ENCODE measurements around the gene NT5DC2.
A peak's percentile ranks its signal among the peaks of the same experiment; 100 is the strongest.

The NT5DC2 gene

DNA sequence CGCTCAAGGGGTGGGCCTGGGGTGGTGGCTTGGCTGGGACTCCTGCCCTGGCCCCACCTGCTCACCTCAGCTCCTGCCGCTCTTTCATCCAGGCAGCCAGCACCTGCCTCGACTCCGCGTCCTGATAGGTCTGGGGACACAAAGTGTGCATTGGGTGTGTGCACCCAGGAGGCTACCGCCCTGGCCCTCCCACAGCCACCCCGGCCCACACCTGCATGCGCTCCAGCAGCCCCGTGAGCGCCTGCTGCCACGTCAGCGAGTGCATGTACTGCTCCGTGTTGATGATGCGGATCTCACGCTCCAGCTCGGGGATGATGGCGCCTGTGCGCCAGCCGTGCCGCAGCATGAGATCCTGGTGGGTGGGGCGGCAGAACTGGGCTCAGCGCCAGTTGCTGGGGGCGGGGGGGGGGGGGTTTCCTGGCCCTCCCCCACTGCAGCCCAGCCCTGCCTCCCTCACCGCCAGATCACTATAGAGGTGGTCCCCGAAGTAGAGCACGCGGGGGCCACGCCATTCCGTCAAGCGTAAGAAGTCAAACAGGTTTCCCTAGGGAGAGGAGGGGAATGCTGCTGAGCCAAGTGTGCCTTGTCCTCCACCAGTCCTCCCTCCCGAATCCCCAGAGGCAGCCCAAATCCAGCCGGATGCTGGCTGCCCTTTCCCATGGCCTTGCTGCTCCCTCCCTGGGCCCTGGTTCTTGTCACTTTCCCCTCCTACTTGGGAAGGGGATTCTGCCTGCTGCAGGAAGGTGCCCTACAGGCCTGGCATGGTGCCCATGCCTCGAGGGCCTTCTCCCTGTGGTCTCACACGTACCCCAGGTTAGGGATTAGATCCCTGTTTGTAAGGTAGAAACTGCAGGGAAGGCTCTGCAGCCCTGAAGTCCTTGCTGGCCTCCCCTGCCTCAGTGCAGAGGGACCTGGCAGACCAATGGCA lies 8.6 kb downstream of the NT5DC2 start:
- intact Hi-C loops (cut with micrococcal nuclease), result no loop called here
- H3K36me3 Mint-ChIP-seq (ENCODE audit: low read depth), result peaks cover 93% of the 10 kb centered on the region
- peak overlapping the region; percentile 67 for H3K27ac Mint-ChIP-seq
- no peaks in the 10 kb centered on the region for H3K27me3 Mint-ChIP-seq
- H3K9me3 Mint-ChIP-seq, result no peaks in the 10 kb centered on the region
- peaks cover 33% of the 10 kb centered on the region for H3K4me1 Mint-ChIP-seq (ENCODE audit: low read depth)
- H3K4me3 Mint-ChIP-seq, result no peak overlapping the region

DNA sequence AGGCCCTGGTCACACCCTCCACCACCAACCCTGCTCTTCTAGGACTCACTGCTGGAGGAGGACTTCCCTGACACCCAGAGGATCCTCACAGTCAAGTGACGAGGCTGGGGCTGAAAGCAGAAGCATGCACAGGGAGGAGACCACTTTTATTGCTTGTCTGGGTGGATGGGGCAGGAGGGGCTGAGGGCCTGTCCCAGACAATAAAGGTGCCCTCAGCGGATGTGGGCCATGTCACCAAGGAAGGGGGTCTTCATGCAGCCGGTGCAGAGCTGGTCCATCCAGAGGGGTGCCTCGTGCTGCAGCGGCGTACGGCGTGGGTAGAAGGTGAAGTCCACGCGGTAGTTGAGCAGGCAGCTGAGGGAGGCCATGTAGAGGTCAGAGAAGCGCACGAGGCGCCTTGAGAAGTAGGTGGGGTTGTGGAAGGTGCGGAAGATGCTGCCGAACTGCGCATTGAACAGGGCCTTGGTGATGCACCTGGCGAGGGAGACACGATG lies 9.4 kb downstream of the NT5DC2 start:
- peak overlapping the region; percentile 53 for H3K27ac Mint-ChIP-seq
- H3K9me3 Mint-ChIP-seq, result no peaks in the 10 kb centered on the region
- peaks cover 100% of the 10 kb centered on the region for H3K36me3 Mint-ChIP-seq (ENCODE audit: low read depth)
- peaks cover 32% of the 10 kb centered on the region for H3K4me1 Mint-ChIP-seq (ENCODE audit: low read depth)
- intact Hi-C loops (cut with micrococcal nuclease), result no loop called here
- H3K27me3 Mint-ChIP-seq, result no peaks in the 10 kb centered on the region
- no peak overlapping the region for H3K4me3 Mint-ChIP-seq

GRCh38 chr3:52523386-52524257 lies 10.0 kb downstream of the NT5DC2 start:
- peaks cover 32% of the 10 kb centered on the region for H3K4me1 Mint-ChIP-seq (ENCODE audit: low read depth)
- intact Hi-C loops (cut with micrococcal nuclease), result no loop called here
- no peak overlapping the region for H3K4me3 Mint-ChIP-seq
- peak overlapping the region; percentile 53 for H3K27ac Mint-ChIP-seq
- peaks cover 100% of the 10 kb centered on the region for H3K36me3 Mint-ChIP-seq (ENCODE audit: low read depth)
- H3K9me3 Mint-ChIP-seq, result no peaks in the 10 kb centered on the region
- no peaks in the 10 kb centered on the region for H3K27me3 Mint-ChIP-seq

- Mint-ChIP-seq H3K27me3 (no peaks in the 10 kb centered on the region), H3K27ac (peak overlapping the region; percentile 23), H3K9me3 (no peaks in the 10 kb centered on the region), H3K36me3 (ENCODE audit: low read depth) (peaks cover 100% of the 10 kb centered on the region), H3K4me1 (ENCODE audit: low read depth) (peaks cover 37% of the 10 kb centered on the region), H3K4me3 (no peak overlapping the region)
- intact Hi-C loops (cut with micrococcal nuclease), result no loop called here
Observed at GRCh38 chr3:52522651-52523251, 10.9 kb downstream of the NT5DC2 start.

- peaks cover 100% of the 10 kb centered on the region for H3K36me3 Mint-ChIP-seq (ENCODE audit: low read depth)
- H3K27ac Mint-ChIP-seq, result no peak overlapping the region
- no peaks in the 10 kb centered on the region for H3K27me3 Mint-ChIP-seq
- no peaks in the 10 kb centered on the region for H3K9me3 Mint-ChIP-seq
- intact Hi-C loops (cut with micrococcal nuclease), result no loop called here
- peaks cover 37% of the 10 kb centered on the region for H3K4me1 Mint-ChIP-seq (ENCODE audit: low read depth)
- no peak overlapping the region for H3K4me3 Mint-ChIP-seq
Observed at GRCh38 chr3:52521881-52522650, 11.6 kb downstream of the NT5DC2 start.

DNA sequence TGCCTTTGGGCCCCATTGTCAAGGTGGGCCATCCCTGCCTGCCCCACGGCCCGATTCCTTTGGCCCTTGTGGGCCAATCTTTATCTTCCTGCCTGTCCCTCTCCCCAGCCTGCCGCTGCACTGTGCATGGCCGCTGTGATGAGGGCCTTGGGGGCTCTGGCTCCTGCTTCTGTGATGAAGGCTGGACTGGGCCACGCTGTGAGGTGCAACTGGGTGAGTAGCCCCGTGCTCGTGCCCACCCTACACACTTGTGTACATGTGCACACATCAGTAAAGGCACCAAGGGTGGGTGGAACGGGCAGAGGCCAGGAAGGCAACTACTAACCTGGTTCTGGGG lies 12.2 kb downstream of the NT5DC2 start:
- H3K4me1 Mint-ChIP-seq (ENCODE audit: low read depth), result peaks cover 40% of the 10 kb centered on the region
- H3K27me3 Mint-ChIP-seq, result no peaks in the 10 kb centered on the region
- intact Hi-C loops (cut with micrococcal nuclease), result no loop called here
- no peak overlapping the region for H3K27ac Mint-ChIP-seq
- peaks cover 100% of the 10 kb centered on the region for H3K36me3 Mint-ChIP-seq (ENCODE audit: low read depth)
- no peaks in the 10 kb centered on the region for H3K9me3 Mint-ChIP-seq
- no peak overlapping the region for H3K4me3 Mint-ChIP-seq

DNA sequence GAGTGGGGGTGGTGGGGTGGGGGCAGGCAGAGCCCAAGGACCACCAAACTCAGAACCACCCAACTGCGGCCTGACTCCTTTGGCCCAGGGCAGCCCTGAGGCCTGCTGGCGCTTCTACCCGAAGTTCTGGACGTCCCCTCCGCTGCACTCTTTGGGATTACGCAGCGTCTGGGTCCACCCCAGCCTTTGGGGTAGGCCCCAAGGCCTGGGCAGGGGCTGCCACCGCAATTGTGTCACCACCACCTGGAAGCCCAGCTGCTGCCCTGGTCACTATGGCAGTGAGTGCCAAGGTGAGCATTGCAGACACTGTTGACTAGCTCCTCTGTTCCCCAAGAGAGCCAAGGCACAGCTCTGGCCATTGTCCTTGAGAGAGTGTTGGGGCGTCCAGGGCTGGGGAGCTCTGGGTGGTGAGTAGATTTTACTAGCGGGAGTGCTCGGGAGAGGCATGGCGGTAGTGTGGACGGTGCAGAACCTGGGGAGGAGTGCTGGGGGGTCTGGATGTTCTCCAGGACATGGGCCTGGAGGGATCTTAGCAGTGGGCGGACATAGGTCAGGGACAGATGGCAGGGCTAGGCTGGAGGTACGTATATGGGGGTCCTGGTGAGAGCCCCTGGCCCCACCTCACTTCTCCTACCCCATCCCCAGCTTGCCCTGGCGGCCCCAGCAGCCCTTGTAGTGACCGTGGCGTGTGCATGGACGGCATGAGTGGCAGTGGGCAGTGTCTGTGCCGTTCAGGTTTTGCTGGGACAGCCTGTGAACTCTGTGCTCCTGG lies 12.8 kb downstream of the NT5DC2 start:
- Mint-ChIP-seq H3K27ac (no peak overlapping the region), H3K4me1 (ENCODE audit: low read depth) (peaks cover 35% of the 10 kb centered on the region), H3K27me3 (no peaks in the 10 kb centered on the region), H3K9me3 (no peaks in the 10 kb centered on the region), H3K36me3 (ENCODE audit: low read depth) (peaks cover 100% of the 10 kb centered on the region), H3K4me3 (no peak overlapping the region)
- intact Hi-C loops (cut with micrococcal nuclease), result no loop called here

DNA sequence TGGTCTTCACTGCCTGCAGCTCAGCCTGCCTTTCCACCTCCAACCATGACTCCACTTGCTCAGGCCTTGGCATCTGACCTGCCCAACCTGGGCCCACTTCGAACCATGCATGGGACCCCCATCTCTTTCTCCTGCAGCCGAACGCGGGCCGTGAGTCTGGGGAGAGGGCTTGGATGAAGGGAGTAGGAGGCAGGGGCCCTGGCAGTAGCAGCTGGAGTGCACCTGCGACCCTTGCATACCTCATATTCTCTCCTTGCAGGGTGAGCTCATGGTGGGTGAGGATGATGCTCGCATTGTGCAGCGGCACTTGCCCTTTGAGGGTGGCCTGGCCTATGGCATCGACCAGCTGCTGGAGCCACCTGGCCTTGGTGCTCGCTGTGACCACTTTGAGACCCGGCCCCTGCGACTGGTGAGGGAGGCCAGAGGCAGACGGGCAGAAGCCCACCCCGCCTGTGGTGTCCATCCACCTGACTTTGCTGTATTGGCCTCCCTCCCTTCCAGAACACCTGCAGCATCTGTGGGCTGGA lies 13.5 kb downstream of the NT5DC2 start:
- peaks cover 37% of the 10 kb centered on the region for H3K4me1 Mint-ChIP-seq (ENCODE audit: low read depth)
- H3K4me3 Mint-ChIP-seq, result no peak overlapping the region
- no peaks in the 10 kb centered on the region for H3K27me3 Mint-ChIP-seq
- no peaks in the 10 kb centered on the region for H3K9me3 Mint-ChIP-seq
- H3K27ac Mint-ChIP-seq, result no peak overlapping the region
- peaks cover 100% of the 10 kb centered on the region for H3K36me3 Mint-ChIP-seq (ENCODE audit: low read depth)
- intact Hi-C loops (cut with micrococcal nuclease), result no loop called here

GRCh38 chr3:52519445-52520140 lies 14.1 kb downstream of the NT5DC2 start:
- no peak overlapping the region for H3K27ac Mint-ChIP-seq
- no peak overlapping the region for H3K4me3 Mint-ChIP-seq
- H3K9me3 Mint-ChIP-seq, result no peaks in the 10 kb centered on the region
- H3K27me3 Mint-ChIP-seq, result no peaks in the 10 kb centered on the region
- intact Hi-C loops (cut with micrococcal nuclease), result no loop called here
- peaks cover 38% of the 10 kb centered on the region for H3K4me1 Mint-ChIP-seq (ENCODE audit: low read depth)
- peaks cover 100% of the 10 kb centered on the region for H3K36me3 Mint-ChIP-seq (ENCODE audit: low read depth)

GRCh38 chr3:52518723-52519444 lies 14.8 kb downstream of the NT5DC2 start:
- Mint-ChIP-seq H3K27me3 (no peaks in the 10 kb centered on the region), H3K4me1 (ENCODE audit: low read depth) (peaks cover 31% of the 10 kb centered on the region), H3K9me3 (no peaks in the 10 kb centered on the region), H3K36me3 (ENCODE audit: low read depth) (peaks cover 100% of the 10 kb centered on the region), H3K27ac (no peak overlapping the region), H3K4me3 (no peak overlapping the region)
- intact Hi-C loops (cut with micrococcal nuclease), result no loop called here

DNA sequence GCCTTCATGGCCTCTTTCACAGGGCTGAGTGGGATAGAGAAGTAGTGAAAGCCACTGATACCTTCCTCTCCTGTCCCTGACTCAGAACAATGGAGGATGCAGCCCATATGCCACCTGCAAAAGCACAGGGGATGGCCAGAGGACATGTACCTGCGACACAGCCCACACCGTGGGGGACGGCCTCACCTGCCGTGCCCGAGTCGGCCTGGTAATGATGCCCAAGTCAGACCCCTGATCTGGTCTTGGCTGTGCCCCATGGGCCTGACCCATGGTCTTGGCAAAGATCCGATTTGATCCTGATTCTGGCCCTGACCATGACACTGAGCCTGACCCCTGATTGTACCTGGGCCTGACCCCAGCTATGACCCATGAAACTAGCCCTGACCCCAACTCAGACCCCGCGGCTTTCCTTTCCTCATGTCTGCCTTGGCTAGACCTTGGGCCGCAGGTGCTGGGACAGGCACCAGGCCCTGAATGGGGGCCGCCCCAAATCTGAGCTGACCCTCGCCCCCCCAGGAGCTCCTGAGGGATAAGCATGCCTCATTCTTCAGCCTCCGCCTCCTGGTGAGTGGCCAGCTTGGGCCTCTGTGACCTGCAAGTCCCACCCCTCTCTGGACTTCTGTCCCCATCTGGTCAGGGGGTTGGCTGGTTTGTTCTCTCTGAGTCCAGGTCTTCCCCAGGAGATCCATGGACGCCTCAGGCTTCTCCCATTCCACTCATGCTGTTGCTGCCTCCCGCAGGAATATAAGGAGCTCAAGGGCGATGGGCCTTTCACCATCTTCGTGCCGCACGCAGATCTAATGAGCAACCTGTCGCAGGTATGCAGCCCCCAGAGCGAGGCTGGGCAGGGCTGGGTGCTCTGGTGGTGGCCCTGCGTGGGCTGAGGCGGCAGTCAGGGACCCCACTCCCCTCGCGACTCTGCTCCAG lies 15.6 kb downstream of the NT5DC2 start:
- H3K36me3 Mint-ChIP-seq (ENCODE audit: low read depth), result peaks cover 100% of the 10 kb centered on the region
- no peaks in the 10 kb centered on the region for H3K27me3 Mint-ChIP-seq
- intact Hi-C loops (cut with micrococcal nuclease), result no loop called here
- peaks cover 24% of the 10 kb centered on the region for H3K4me1 Mint-ChIP-seq (ENCODE audit: low read depth)
- H3K9me3 Mint-ChIP-seq, result no peaks in the 10 kb centered on the region
- H3K4me3 Mint-ChIP-seq, result no peak overlapping the region
- no peak overlapping the region for H3K27ac Mint-ChIP-seq

All from dendritic cell treated with granulocyte-macrophage colony-stimulating factor and Interleukin-4, amounts not matched to agents 40 ng/mL and 50 ng/mL, for 4 days (primary cell).